AG04450 (cell line): Measurements from ENCODE around the gene RAET1E. TPM values are rescaled to one million over a fixed set of nuclear protein-coding genes. Genes with fewer than 3 reads are reported as not detected.

Experiments used
- CTCF ChIA-PET: fragments of 300-600, 350-600 bp; formaldehyde crosslinking; extraction: SDS; loops from one replicate; lab custom pipeline; 2022; ENCODE audit warnings: antibody characterized with exemption, inconsistent platforms; lab: Charles Lee
- POLR2A ChIA-PET: fragments of 350-600 bp; formaldehyde crosslinking; extraction: SDS; loops from one replicate; lab custom pipeline; 2021; ENCODE audit warnings: antibody characterized with exemption, inconsistent platforms; lab: Yijun Ruan, JAX
- DNase-seq: peaks from one replicate; pipeline ENCODE4 v3.0.0-alpha.2; 2011; ENCODE audit warnings: low read depth, low spot score
- H3K27ac ChIP-seq: one replicate; pipeline ENCODE4 v1.5.1; 2012; ENCODE audit warnings: low read depth, low read length, control low read depth
- H3K27me3 ChIP-seq: one replicate; pipeline ENCODE4 v1.6.0; 2012; ENCODE audit warnings: low read length; ENCODE audit not compliant: control insufficient read depth, insufficient read depth
- H3K4me3 ChIP-seq: 2 replicates; pipeline ENCODE4 v1.5.1; 2011; ENCODE audit warnings: mild to moderate bottlenecking, low read depth, low read length, control low read depth
- H3K9me3 ChIP-seq: 2 replicates; pipeline ENCODE4 v1.5.1; 2012; ENCODE audit warnings: low read length; ENCODE audit not compliant: control insufficient read depth, insufficient read depth
- polyA plus RNA-seq: library from polyadenylated mRNA; depleted of rRNA; stranded (reverse); fragments of >200 nt; gene quantifications from 2 replicates; pipeline ENCODE4 v1.2.3, GENCODE V29; 2011
- TF ChIP-seq, protein P1 (sequence below): IDR thresholded peaks from 2 replicates; pipeline ENCODE4 v1.5.1; 2011; ENCODE audit warnings: low read depth, low read length, control low read depth, inconsistent platforms

Gene RAET1E
- polyA plus RNA-seq, 1 experiment = not detected

DNA sequence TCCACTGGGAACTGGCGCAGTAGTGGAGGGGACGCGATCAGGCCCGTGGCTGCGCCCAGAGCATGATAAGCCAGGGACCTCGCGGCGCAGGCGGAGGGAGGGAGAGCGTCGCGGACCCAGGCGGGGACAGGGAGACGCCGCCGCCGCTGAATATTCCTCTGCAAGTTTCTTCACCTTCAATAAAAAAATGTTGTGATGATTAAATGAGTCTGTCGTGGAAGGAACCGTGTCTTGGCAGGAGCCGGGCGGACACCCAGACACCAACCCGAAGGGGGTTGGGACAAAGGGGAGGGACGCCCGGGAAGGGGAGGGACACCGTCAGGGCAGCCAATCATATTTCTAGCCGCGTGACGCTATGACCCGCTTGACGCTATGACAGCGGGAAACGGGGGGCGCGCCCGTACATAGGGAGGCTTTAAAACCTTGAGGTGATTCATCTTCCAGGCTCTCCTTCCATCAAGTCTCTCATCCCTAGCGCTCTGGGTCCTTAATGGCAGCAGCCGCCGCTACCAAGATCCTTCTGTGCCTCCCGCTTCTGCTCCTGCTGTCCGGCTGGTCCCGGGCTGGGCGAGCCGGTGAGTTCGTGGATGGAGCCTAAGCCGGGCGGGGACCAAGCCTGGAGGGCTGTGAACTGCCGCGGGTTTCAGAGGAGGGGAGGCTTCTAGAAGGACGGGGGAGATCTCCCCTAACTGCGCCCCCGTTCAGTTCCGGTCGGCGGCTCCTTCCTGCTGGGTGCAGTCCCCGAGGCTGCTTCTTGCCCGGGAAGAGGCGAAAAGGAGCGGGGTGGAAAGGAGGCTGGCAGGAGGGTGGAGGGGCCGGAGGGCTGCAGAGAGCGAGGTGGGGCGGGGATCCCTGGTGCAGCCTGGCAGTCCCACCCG is 43.9 kb upstream of the RAET1E start, which contains the start of gene ULBP2:
TSS of gene ULBP2 (plus strand) at position 432 of the 878 bp plus-strand sequence. CDS start at position 491, 59 bp downstream.
- Histone ChIP-seq H3K4me3 (peak within 1 kb of the TSS; percentile 75), H3K9me3 (no peaks in the 10 kb centered on the region; the same call in 1 of the 2 replicates), H3K27me3 (peaks cover 29% of the 10 kb centered on the region), H3K27ac (no peak within 1 kb of the TSS)
- CTCF ChIA-PET = interaction anchor here (1.1 kb wide), 1 partner anchor 75 kb away, joined by 5 read pairs; no protein-coding TSS in a partner anchor
- peak; percentile 81 for DNase-seq
- POLR2A ChIA-PET = no interaction called here
- TF ChIP-seq, protein P1, sequence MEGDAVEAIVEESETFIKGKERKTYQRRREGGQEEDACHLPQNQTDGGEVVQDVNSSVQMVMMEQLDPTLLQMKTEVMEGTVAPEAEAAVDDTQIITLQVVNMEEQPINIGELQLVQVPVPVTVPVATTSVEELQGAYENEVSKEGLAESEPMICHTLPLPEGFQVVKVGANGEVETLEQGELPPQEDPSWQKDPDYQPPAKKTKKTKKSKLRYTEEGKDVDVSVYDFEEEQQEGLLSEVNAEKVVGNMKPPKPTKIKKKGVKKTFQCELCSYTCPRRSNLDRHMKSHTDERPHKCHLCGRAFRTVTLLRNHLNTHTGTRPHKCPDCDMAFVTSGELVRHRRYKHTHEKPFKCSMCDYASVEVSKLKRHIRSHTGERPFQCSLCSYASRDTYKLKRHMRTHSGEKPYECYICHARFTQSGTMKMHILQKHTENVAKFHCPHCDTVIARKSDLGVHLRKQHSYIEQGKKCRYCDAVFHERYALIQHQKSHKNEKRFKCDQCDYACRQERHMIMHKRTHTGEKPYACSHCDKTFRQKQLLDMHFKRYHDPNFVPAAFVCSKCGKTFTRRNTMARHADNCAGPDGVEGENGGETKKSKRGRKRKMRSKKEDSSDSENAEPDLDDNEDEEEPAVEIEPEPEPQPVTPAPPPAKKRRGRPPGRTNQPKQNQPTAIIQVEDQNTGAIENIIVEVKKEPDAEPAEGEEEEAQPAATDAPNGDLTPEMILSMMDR = no peak; the same call in 1 of the 2 replicates

DNA sequence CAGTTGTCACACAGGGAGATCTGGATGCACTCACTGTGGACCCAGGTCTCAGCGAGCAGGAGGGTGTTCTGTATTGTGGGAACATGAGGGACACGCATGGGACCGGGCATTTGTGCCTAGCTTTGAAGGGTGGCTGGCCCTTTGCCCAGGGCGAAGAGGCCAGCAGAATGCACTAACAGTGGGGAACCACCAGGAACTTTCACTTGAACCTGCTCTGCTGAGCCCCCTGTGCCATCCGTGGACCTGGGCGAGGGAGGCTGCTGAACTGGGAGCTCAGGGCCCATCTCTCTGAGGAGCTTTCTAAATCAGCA is 42.7 kb upstream of the RAET1E start:
- TF ChIP-seq, protein P1 = no peak
- H3K9me3 ChIP-seq = no peaks in the 10 kb centered on the region; the same call in 1 of the 2 replicates
- no peak overlapping the region for H3K27ac ChIP-seq
- no peak for DNase-seq
- H3K27me3 ChIP-seq = peaks cover 38% of the 10 kb centered on the region
- H3K4me3 ChIP-seq = no peak overlapping the region
- CTCF ChIA-PET = interaction anchor here (1.1 to 1.3 kb wide), 2 partner anchors 76 to 77 kb away, joined by 4 to 5 read pairs; no protein-coding TSS in a partner anchor
- POLR2A ChIA-PET = no interaction called here

DNA sequence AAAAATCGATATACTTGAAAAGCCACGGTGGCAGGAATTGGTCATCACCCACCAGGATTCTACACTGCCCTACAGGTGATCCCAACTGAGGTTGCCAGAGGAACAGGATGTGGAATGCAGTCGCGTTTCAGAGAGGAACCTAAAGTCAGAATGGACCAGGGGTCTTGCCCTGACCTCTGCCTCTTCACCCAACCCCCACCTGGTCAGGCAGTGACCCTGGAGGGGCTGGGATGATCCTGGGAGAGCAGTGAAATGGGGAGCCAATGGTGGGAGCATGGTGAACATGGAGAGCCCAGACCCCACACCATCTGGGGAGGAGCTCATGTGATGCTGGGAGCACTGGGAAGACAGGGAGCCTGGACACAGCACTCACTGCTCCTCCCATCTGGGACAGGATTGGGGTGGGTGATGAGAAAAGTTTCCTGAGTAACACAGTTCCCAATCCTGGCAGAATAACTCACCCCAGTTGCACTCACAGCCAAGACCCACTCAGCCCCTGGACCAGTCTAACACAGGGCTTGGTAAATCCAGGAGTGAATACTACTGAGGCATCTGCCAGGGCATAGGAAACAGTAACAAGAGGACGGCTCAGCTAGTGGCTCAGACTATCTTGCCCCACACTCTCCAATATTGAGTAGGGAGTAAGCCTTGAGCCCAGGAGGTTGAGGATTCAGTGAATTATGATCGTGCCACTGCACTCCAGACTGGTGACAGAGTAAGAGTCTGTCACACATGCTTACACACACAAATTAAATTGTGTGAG is 42.2 kb upstream of the RAET1E start:
- Histone ChIP-seq H3K27ac (no peak overlapping the region), H3K27me3 (peaks cover 42% of the 10 kb centered on the region), H3K9me3 (no peaks in the 10 kb centered on the region; the same call in 1 of the 2 replicates), H3K4me3 (no peak overlapping the region)
- CTCF ChIA-PET = interaction anchor here (1.1 to 1.3 kb wide), 2 partner anchors 76 to 78 kb away, joined by 4 to 5 read pairs; no protein-coding TSS in a partner anchor
- TF ChIP-seq, protein P1 = no peak
- POLR2A ChIA-PET = no interaction called here
- no peak for DNase-seq

DNA sequence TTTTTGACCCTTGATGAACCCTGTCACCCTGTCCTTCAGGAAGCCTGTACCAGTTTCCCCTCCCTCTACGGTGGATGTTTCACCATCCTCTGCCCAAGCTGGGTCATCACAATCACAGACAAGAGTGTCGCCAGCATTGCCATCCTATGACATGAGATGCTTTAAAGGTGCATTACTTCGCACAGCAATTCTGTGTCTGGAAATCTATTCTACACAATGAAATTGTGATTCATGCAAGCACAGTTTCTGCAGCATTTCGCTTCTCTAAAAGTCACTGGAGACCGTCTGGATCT is 41.4 kb upstream of the RAET1E start:
- H3K9me3 ChIP-seq = no peaks in the 10 kb centered on the region; the same call in 1 of the 2 replicates

More for the DNA sequence above, 41.4 kb upstream of the RAET1E start:
- Histone ChIP-seq H3K4me3 (no peak overlapping the region), H3K27me3 (peaks cover 49% of the 10 kb centered on the region), H3K27ac (no peak overlapping the region)
- CTCF ChIA-PET = no interaction called here
- POLR2A ChIA-PET = no interaction called here
- TF ChIP-seq, protein P1 = no peak
- no peak for DNase-seq
